HK-2 (cell line): ENCODE measurements around the gene PLAGL1.

Experiments
- DNase-seq: peaks from one replicate; pipeline ENCODE4 v3.0.0-alpha.2; 2018; ENCODE audit not compliant: unreplicated experiment

PLAGL1 gene

GRCh38 chr6:143965503-143966171, 42.4 kb downstream of the PLAGL1 start:
- DNase-seq = no peak

- DNase-seq = no peak
These were observed 43.4 kb downstream of the PLAGL1 start for GRCh38 chr6:143964674-143965081.

GRCh38 chr6:143963158-143963919, 44.7 kb downstream of the PLAGL1 start:
- no peak for DNase-seq

GRCh38 chr6:143961886-143962878, 45.9 kb downstream of the PLAGL1 start:
- no peak for DNase-seq

GRCh38 chr6:143961066-143961465, 47.0 kb downstream of the PLAGL1 start:
- no peak for DNase-seq

GRCh38 chr6:143959927-143960326, 48.1 kb downstream of the PLAGL1 start:
- no peak for DNase-seq

GRCh38 chr6:143958839-143959399, 49.1 kb downstream of the PLAGL1 start:
- DNase-seq = no peak

- no peak for DNase-seq
These were observed 50.3 kb downstream of the PLAGL1 start for GRCh38 chr6:143957679-143958274.

- DNase-seq = no peak
These were observed 52.1 kb downstream of the PLAGL1 start for GRCh38 chr6:143955971-143956370.

GRCh38 chr6:143953922-143954321, 54.1 kb downstream of the PLAGL1 start:
- DNase-seq = no peak

- no peak for DNase-seq
These were observed 54.9 kb downstream of the PLAGL1 start for GRCh38 chr6:143952947-143953701.

- DNase-seq = no peak
These were observed 55.8 kb downstream of the PLAGL1 start for GRCh38 chr6:143952060-143952778.

- DNase-seq = no peak
These were observed 57.2 kb downstream of the PLAGL1 start for GRCh38 chr6:143950875-143951274.

- DNase-seq = no peak
These were observed 58.1 kb downstream of the PLAGL1 start for GRCh38 chr6:143949962-143950361.

GRCh38 chr6:143949535-143949934, 58.5 kb downstream of the PLAGL1 start:
- no peak for DNase-seq

GRCh38 chr6:143948208-143948607, 59.9 kb downstream of the PLAGL1 start:
- no peak for DNase-seq

- peak; percentile 59 for DNase-seq
These were observed 66.0 kb downstream of the PLAGL1 start for GRCh38 chr6:143941852-143942627.

GRCh38 chr6:143940011-143940597, 68.0 kb downstream of the PLAGL1 start:
- peak; percentile 35 for DNase-seq

GRCh38 chr6:143939364-143939763, 68.7 kb downstream of the PLAGL1 start:
- DNase-seq = no peak
